NOMO-1 treated with dmso at 0.1 percent for 144 hours (cell line): ENCODE measurements around the gene MST1R.

Experiments
- DNase-seq: peaks from one replicate; lab custom pipeline; 2025; ENCODE audit not compliant: unreplicated experiment; lab: John Stamatoyannopoulos, UW

The MST1R gene

DNA sequence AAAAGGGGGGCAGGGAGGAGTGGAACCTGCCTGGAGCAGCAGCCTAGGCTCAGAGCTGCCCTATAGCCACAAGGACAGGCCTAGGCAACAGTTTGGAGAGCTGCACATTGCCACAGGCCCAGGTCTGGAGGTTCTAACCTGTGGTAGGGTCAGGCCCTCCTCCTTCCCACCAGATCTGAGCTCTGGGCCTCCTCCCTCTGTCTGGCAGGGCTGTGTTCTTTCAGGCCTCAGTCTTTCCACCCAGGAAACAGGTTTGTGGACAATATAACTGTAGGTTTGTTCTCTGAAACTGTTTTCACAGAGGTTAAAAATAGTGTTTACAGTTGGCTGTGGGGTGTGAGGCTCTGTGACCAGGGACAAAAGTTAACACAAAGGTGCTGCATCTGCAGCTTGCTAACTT lies 25.0 kb downstream of the MST1R start:
- DNase-seq: no peak

DNA sequence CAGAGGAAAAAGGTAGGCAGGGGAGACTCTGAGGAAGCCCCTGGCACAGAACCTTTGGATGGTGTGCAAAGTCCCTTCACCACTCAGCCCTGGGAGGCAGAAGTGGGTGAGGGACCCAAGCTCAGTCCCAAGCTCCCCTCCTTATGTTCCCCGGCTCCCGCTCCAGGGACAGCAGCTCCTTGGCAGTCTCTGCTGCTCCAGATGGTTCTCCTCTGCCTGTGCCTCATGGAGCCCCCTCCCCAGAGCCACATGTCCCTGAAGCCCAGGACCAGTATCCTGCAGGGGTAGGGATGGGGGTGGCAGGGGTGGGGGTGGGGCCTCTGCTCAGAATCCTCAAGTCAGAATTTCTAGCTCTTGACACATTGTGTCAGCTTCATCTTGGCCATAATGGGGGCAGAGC lies 26.0 kb downstream of the MST1R start:
- no peak for DNase-seq

DNA sequence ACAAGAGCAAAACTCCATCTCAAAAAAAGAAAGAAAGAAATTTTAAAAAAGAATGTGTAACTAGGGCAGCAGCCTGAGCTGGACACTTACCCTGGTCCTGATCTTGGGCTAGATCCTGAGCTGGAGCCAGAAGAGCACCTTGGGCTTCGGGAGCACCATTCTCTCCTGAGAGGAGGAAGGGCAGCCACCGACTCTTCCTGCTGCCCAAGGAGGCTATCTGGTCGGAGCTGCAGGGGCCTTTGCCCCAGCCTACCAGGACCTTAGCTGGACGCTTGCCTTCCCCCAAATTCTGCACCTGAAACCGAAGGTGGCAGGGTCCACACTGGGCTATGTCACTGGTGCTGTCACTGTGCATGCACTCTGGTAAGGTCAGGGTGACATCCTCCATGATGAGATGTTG lies 27.1 kb downstream of the MST1R start:
- DNase-seq: no peak

DNA sequence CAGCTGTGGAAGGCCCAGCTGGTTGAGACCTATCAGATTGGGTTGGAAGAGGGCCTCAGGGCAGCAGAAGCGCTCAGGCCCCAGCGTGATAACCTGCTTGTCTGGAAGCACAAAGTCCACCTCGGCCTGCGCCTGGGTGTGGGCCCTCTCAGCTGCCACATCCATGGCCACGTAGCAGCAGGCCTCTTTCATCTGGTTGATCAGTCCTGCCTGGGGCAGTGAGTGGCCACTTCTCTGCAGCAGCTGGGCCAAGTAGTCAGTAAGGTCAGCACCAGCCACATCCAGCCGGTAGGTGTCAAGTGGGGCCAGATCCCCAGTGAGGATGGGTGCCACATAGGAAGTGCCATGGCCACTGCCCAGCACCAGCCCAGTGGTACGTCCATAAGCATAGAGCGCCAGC lies 30.1 kb downstream of the MST1R start:
- DNase-seq: no peak

DNA sequence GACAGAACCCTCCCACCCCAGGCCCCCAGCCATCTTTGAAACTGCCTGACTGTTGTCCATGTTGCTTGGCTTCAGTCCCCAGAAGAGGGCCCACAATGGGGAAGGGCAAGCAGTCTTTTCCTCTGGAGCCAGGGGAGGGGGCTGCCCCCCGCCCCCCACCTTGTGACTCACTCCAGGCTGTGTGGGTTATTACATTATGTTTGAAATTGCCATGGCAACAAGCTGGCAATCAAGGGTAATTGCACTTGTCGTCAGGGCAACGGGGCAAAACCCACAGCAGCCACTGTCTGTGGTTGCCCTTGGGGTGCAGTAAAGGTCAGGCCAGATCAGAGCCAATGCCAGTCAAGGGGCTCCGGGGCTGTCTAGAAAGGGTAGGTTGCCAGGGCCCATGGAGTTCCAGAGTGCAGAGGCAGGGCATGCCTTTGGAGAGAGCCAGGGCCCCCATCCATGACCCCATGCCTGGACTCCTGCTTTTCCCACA lies 30.8 kb downstream of the MST1R start:
- DNase-seq: peak; percentile 48

DNA sequence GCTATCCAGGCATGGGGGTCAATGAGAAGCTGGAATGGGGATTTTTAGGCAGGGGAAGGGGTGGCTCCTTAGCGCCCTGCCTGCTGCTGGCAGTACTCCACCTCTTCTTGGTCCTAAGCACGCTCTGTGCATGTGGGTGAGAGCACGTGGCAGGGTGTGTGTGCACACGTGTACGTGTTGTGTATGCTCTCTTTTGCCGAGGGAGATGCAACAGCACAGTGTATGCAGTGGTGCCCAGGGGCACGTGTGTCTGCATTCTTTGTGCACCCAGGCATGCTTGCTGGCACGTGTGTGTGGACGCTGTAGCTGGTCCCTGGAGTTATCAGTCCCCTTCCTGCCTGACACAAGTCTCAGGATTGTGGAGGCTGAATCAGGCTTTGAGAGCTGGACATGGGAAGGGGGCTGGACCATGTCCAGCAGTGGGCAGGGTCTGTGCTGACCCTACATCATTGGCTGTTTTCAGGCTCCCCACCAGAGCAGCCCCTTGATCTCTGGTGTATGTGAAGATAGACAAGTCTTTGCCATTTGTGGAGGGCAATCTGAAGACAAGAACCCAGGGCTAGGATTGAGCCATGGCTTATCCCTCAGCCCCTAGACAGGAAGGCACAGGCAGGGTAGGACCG lies 32.0 kb downstream of the MST1R start:
- DNase-seq: no peak

DNA sequence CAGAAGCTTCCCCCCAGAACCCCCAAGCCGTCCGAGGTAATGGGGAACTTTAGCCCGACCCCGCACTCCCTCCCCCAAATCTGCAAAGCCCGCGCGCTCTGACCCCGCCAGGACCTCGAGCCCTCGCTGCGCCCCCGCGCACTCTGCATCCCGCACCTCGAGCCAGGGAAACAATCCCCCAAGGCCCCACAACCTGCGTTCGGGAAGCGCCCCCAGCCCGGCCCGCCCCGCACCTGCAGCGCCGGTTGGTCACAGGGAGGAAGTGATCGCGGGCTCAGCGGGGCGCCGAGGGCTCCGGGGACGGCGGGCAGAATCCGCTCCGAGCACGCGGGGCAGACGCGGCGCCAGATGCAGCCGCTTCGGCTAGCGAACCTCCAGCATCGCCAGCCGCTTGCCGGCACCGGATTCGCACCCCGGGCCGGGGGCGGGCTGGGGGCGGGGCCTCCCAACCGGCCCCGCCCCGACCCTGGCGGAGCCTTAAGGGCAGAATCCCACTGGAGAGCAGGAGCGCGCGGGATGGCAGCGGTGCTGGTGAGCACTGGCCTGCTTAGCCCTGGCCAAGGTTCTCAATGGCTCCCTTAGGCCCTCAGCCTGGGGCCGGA lies 34.0 kb downstream of the MST1R start, which contains the start of gene CAMKV:
CAMKV (minus strand) TSS at position 382 of the 602 bp plus-strand sequence. CDS start 7,518 bp downstream, outside the sequence.
- DNase-seq: peak; percentile 14

DNA sequence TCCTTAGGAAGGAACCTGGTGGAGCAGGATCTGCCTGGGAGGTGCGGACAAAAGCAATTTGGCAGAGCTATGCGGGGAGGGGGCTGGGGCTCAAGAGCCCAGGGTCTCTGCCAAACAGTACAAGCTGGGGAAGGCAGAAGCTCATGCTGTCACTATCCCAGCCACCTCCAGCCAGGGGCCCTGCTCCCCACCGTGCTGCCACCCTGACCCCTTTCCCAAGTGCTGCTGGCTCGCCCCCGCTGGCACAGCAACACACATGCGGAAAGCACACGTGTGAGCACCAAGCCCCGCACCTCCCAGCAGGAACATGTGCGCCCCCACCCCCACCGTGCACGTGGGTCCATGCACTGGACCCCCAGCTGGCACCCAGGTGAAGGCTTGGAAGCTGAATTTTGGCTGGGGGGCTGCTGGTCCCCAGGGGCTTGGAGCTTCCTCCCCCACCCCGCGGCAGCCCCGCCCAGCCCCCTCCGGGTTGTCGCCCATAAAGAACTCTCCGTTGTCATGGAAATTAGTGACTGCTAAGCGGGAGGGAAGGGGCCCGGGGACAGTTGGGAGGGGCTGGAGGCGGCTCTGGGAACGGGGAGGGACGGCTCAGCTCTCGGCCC lies 34.7 kb downstream of the MST1R start:
- DNase-seq: no peak

DNA sequence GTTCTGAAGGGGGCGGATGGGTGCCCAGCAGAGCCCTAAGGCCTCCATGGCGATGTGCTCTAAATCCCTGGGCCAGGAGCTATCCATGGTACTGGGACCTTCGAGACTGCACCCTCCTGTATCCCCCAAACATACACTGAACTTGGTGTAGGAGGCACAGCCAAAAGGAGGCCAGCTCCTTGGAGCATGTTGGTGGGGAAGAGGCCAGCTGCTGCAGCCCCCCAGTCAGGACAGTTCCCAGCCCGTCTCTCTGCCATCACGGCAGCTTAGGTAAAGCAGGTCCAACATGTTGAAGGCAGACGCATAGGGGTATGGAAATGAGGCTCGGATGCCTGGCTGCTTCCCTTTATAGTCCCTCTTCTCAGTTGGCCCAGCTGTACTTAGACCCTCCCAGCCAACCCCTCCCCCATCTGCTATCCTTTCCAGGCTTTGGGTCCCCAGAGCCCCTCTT lies 35.8 kb downstream of the MST1R start:
- DNase-seq: no peak

DNA sequence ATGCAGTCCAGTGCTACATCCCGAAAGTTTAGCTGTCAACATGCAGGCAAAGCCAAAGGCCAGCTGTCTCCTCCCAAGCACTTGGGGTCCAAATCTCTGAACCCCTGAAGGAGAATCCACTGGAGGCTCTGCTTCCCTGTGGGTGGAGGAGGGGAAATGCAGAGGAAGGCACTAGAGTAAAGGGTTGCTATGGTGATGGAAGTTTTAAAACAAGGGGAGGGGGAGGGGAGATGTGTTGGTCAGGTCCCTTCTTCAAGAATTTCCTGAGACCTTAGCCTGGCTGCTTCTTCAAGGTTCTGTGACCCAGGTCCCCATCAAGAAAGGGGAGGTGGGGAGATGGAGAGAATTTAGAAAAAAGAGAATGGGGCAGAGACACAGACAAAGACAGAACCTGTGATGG lies 36.3 kb downstream of the MST1R start:
- DNase-seq: no peak

DNA sequence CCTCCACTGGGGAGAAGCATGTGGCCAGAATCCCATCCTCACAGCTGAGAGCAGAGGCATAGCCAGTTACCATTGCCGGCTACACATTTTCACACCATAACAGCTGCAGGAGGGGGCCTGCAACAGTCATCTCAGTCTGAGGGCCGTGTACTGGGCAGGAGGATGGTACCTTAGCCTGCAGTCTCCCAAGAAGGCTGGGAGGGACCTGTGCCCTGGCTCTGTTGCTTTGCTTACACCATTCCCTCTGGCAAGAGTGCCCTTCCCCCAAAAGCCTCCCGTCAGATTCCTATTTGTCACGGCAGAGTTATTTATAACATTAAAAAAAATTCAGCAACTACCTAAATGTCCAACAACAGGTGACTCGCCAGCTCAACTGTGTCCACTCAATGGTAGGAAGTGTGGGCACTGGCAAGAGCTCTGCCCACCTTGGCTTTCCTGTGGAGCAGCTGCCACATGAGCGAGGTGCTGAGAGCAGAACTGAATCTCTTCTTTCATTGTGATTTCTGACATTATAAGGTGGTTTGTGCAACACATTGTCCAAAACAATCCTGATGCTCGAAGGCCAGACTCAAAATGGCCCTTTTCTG lies 38.4 kb downstream of the MST1R start:
- DNase-seq: no peak

DNA sequence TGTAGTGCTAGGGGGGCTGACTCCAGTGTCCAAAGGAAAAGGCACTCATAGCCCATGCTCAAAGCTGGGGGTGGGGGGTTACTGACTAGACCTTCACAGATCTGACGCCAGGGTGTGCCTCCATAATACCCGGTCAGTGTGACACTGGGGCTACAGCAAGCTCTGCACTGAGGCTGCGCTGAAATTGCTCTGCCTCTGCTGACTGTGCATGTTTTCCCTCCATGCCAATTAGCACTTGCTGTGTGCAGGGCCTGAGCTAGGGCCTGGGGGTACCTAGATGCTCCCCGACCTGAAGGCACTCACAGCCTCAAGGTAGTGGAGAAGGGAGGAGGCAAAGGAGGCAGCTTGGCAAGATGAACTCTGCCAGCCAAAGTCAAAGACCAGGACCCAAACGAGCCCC lies 39.2 kb downstream of the MST1R start:
- DNase-seq: no peak

DNA sequence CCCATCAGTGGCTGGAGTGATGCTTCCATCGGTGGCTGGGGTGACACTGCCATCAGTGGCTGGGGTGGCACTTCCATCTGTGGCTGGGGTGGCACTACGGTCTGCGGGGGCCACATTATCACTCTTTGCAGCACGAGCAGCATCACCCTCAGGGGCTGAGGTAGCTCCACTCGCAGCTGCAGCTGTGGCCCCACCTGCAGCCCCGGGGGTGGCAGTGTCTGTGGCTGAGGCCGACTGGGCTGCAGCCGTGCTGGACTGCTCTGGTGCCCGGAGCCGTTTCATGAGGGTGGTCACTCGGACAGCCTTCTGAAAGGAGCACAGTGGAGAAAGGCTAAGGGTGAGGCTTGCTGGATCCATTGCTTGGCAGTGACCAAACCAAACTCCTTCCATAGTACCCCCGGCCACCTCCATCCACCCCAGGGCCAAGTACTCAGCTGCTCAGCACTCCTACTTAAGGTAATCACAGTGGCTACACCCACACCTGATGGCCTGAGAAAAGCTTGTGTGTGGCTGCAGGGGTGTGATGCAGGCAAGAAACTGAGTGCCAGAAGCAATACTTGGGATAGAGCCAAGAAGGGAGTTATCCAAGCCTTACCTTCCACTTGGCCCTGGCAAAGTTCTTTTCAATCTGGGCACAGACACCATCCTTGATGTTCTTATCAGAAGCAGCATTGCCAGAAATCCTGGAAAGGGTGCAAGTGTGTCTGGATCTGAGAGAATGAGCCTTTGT lies 43.9 kb downstream of the MST1R start:
- no peak for DNase-seq

DNA sequence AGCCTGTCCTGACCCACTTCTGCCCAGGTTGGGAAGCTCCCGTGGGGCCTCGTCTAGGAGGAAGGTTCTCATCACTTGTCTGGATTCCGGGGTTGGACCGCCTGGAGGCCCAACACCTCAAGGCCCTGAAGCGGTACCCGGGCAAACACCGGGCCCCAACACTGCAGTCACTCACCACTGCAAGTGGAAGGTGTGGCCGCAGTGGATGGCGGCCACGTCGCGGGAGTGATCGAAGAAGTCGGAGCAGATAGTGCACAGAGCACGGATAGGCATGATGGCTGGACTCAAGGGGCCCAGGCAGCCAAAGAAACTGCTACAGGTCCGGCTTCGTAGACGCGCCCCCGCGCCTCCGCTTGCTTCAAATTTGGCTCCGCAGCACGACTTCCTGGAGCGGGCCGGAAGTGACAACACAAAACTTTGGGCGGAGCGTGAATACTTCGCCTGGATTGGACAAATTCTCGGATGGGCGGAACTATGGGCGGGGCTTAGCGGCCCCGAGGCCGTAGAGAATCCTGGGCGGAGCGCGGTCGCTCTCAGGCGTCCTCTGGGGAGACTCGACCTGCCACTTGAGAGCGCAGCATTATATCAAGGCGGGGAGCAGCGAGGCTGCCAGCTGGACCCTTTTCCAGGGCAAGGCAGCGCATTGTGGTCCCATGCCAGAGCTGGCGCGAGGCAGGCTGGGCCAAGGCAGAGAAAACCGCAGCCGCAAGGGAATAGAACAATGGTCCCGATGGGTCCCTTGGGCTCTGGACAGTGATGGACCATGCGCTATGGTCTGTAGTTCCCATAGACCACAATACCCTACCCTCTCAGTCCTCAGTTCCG lies 47.3 kb downstream of the MST1R start, which contains the start of gene TRAIP:
TRAIP (minus strand) TSS at position 384 of the 825 bp plus-strand sequence; CDS start at position 273, 111 bp downstream.
- DNase-seq: peak; percentile 89

DNA sequence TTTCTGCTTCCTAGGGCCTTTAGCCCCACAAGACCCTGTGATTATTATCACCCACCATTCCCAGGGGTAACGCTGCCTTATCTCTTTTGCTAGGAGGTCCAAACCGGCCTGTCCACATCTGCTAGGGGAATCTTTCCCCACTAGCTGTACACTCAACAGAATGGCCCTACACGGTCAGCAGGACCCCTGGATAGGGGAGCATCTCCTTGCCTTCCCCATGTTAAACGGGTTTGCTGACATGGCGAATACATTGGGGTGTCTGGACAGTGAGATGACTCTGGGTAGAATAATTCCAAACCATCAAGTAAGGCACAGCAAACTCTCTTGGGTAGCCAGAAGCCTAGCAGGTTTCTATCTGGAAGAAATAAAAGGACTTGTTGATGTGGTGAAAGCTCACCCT lies 48.0 kb downstream of the MST1R start:
- DNase-seq: no peak

DNA sequence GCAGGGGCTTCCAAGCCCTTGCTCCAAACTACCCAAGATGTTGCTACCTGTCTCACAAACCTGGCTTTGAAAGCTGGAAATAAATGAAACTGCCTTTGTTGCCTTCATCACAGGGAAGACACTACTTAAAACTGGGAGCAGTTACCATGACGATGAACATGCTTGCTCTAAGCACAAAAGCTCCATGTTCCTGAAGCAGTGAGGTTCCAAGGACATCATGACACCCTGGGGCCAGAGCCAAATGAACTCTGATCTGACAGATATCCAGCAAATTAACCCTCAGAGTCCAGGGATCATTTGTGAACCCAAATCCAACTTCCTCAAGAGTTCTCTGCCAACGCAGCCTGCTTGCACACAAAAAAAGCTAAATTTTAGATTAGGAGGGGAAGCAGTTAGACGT lies 58.0 kb downstream of the MST1R start:
- DNase-seq: no peak

DNA sequence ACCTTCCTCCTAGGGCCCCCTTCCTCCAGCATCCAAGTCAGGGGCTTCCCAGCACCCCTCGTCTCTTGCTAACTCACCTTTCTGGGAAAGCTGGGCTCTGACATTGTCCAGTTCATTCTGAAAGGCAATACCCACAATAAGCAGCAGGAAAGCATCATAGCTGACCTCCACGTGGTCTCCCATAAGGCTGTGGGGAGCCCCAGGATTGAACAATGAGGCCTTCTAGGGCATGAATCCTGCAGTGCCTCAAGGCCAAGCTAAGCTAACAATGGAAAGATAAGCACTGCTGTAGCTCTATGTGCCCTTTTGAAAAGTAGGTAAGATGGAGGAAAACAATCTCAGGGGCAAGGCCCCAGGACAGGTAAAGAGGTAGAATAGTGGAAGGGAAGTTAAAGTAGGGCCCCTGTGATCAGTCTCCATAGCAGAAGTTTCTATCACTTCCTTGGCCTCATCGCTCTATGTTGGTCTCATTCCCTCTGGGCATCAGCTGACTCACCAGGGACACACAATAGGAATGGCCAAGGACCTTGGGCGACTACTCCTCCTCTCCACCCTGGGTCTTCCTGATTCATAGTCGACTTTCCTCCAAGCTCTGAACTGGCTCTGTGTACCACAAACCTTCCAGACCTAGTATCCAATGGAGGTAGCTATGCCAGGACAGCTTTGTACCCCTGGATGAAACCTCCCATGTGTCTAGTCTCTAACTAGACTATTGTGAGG lies 59.0 kb downstream of the MST1R start:
- DNase-seq: no peak

DNA sequence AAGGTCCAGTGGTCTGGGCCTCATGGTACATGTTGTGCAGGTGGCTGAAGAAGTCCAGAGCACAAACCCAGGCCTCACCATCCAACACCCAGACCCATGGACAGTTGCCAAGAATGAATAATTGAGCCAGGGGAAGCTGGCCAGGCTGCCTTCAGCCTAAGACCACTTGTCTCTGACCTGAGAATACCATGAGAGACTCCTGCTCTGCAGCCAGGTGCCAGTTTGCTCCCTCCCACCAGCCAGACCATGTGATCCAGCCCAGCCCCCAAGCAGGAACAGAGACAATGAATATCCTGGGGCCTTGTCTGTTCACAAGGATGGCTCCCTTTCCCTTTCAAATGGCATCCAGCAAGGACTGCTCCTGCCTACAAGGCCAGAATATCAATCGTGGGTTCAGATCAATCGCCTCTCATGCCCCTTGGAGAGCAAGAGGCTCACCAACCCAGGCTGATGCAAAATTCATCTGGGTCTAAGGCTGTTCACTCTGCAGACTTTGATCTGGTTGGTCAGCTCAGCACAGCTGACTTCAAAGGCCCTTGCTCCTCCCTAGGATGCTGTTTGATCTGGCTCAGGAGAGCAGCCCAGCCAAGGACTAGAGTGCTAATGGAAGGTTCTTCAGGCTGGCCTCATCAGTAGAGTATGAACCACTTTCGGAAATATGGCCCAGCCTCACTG lies 60.7 kb downstream of the MST1R start:
- no peak for DNase-seq

DNA sequence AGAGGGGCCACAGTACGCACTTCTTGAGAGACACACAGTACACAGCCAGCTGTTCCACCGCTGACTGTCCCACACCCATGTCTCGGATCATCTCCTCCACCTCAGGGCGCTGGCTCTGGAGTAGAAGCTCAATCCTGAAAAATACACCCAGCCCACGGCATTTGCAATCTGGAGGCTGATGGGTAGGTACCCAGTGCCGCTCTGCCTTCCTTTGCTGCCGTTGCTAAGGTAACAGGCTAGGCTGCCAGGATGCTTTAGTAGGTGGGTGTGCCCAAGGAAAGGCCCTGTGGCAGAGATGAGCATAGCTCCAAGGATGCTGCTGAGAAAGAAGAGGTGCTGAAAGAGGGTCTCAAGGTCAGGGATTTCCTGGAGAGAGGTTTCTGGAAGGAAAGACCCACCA lies 61.9 kb downstream of the MST1R start:
- no peak for DNase-seq
